PC-3 (cell line): ENCODE results near the gene NTHL1. TPM values are rescaled to one million over a fixed set of nuclear protein-coding genes. Genes with fewer than 3 reads are reported as not detected.

Source experiments
- ATAC-seq: fragments of 200-7000 bp; cut with Tn5 transposase; 2 replicates; pipeline ENCODE4 v1.9.1; 2020; ENCODE audit warnings: mild to moderate bottlenecking, moderate library complexity
- BruUV-seq: library from RNA; stranded (reverse); fragments of 400-500 nt; replicated peaks from 2 replicates; lab custom pipeline; 2021; lab: Mats Ljungman, UMichigan
- CTCF ChIA-PET: fragments of 300-600 bp; sonication (Branson Sonifier 250); formaldehyde crosslinking; loops from one replicate; lab custom pipeline; 2022; ENCODE audit warnings: antibody characterized with exemption; lab: Charles Lee
- POLR2A ChIA-PET: fragments of 300-600 bp; sonication (Branson Sonifier 250); formaldehyde crosslinking; loops from one replicate; lab custom pipeline; 2022; ENCODE audit warnings: antibody characterized with exemption; ENCODE audit not compliant: unreplicated experiment; lab: Charles Lee
- DNase-seq: peaks from one replicate; pipeline ENCODE4 v3.0.0-alpha.2; 2015
- H2AFZ ChIP-seq: fragments of 300-600 bp; sonication (generic); 2 replicates; pipeline ENCODE4 v1.6.0; 2016; ENCODE audit warnings: antibody characterized with exemption, low read length
- H3F3A ChIP-seq: fragments of 300-600 bp; sonication (generic); one replicate; pipeline ENCODE4 v1.6.0; 2017; ENCODE audit warnings: antibody characterized with exemption, low read length, control low read depth, mild to moderate bottlenecking; ENCODE audit not compliant: unreplicated experiment
- H3K27ac ChIP-seq: fragments of 300-600 bp; sonication (generic); 2 replicates; pipeline ENCODE4 v1.5.1; 2016; ENCODE audit warnings: mild to moderate bottlenecking, low read length
- H3K27me3 ChIP-seq: fragments of 300-600 bp; sonication (generic); 2 replicates; pipeline ENCODE4 v1.6.1; 2016; ENCODE audit warnings: low read length, mixed read lengths
- H3K36me3 ChIP-seq: fragments of 300-600 bp; sonication (generic); 2 replicates; pipeline ENCODE4 v1.6.1; 2016; ENCODE audit warnings: low read depth, mixed run types, low read length, mixed read lengths
- H3K4me1 ChIP-seq: fragments of 300-600 bp; sonication (generic); 2 replicates; pipeline ENCODE4 v1.5.1; 2016; ENCODE audit warnings: low read length; ENCODE audit not compliant: insufficient read depth
- H3K4me2 ChIP-seq: fragments of 300-600 bp; sonication (generic); 2 replicates; pipeline ENCODE4 v1.6.0; 2016; ENCODE audit warnings: low read length
- H3K4me3 ChIP-seq: fragments of 300-600 bp; sonication (generic); 2 replicates; pipeline ENCODE4 v1.5.1; 2016; ENCODE audit warnings: mild to moderate bottlenecking, low read length, mixed read lengths
- H3K79me2 ChIP-seq: fragments of 300-600 bp; sonication (generic); 2 replicates; pipeline ENCODE4 v1.6.1; 2017; ENCODE audit warnings: low read length, mixed read lengths
- H3K9ac ChIP-seq: fragments of 300-600 bp; sonication (generic); 2 replicates; pipeline ENCODE4 v1.6.0; 2016; ENCODE audit warnings: mild to moderate bottlenecking, low read length
- H3K9me2 ChIP-seq: fragments of 300-600 bp; sonication (generic); replicated peaks from 2 replicates; pipeline ENCODE4 v1.6.1; 2016; ENCODE audit warnings: mixed run types, low read length, mixed read lengths
- H3K9me3 ChIP-seq: fragments of 300-600 bp; sonication (generic); 2 replicates; pipeline ENCODE4 v1.6.1; 2016; ENCODE audit warnings: low read length, mixed read lengths
- H4K20me1 ChIP-seq: fragments of 300-600 bp; sonication (generic); 2 replicates; pipeline ENCODE4 v1.6.1; 2016; ENCODE audit warnings: low read length, mixed read lengths
- EZH2 ChIP-seq: fragments of 300-600 bp; sonication (generic); IDR thresholded peaks from one replicate; pipeline ENCODE4 v1.6.1; 2017; ENCODE audit warnings: antibody characterized with exemption, mild to moderate bottlenecking, low read length; ENCODE audit not compliant: unreplicated experiment
- EZH2phosphoT487 ChIP-seq: fragments of 300-600 bp; sonication (generic); IDR thresholded peaks from 2 replicates; pipeline ENCODE4 v1.6.1; 2018; ENCODE audit warnings: mild to moderate bottlenecking, antibody characterized with exemption, low read length, borderline replicate concordance
- intact Hi-C: fragments of 100-400 bp; cut with micrococcal nuclease; formaldehyde crosslinking; loops from 2 replicates; pipeline ENCODE4 v1.9.0; 2023
- total RNA-seq: library from RNA; depleted of rRNA; stranded (reverse); fragments of >200 nt; gene quantifications from 2 replicates; pipeline ENCODE4 v1.2.3, GENCODE V29; 2014
- TF ChIP-seq, protein P1 (sequence below): fragments of 300-600 bp; sonication (generic); conservative IDR thresholded peaks from 2 replicates; pipeline ENCODE4 v1.5.1; 2017; ENCODE audit warnings: antibody characterized with exemption, low read depth, mild to moderate bottlenecking, low read length

The NTHL1 gene
- total RNA-seq, 1 experiment from 2014 or later: 90.1 TPM

DNA sequence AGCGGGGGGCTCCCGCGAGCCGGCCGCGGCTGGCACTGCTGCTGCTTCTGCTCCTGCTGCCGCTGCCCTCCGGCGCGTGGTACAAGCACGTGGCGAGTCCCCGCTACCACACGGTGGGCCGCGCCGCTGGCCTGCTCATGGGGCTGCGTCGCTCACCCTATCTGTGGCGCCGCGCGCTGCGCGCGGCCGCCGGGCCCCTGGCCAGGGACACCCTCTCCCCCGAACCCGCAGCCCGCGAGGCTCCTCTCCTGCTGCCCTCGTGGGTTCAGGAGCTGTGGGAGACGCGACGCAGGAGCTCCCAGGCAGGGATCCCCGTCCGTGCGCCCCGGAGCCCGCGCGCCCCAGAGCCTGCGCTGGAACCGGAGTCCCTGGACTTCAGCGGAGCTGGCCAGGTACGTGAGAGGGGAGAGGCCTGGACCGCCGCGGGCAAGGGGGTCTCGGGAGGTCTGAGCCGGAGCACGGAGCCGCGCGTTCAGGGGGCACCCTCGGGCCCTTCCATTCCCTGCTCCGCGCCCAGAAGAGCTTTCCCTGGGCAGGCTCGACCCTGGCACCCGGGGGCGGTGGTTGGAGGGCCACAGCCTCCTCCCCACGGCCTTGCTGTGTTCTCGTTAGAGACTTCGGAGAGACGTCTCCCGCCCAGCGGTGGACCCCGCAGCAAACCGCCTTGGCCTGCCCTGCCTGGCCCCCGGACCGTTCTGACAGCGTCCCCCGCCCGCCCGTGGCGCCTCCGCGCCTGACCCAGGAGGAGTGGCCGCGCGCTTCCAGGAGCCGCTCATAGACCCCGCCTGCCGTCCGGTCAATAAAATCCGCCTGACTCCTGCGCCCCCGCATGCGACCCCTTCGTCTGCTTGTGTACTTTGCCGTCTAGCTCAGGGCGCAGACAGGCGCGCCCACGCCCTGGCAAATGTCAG is 27.5 kb downstream of the NTHL1 start:
- Histone ChIP-seq H3K4me1 (peaks cover 19% of the 10 kb centered on the region), H3K27ac (no peak overlapping the region), H3K4me3 (peak overlapping the region; percentile 49), H3K36me3 (no peaks in the 10 kb centered on the region), H3K79me2 (no peaks in the 10 kb centered on the region), H4K20me1 (no peaks in the 10 kb centered on the region), H3K9me2 (no peaks in the 10 kb centered on the region), H3K27me3 (no peaks in the 10 kb centered on the region; the same call in 1 of the 2 replicates), H3K9ac (no peak overlapping the region), H3K9me3 (no peaks in the 10 kb centered on the region), H3F3A (no peaks in the 10 kb centered on the region), H2AFZ (peak overlapping the region; percentile 26; the same call in 1 of the 2 replicates), H3K4me2 (peak overlapping the region; percentile 64)
- TF ChIP-seq EZH2: no peak
- no peak for TF ChIP-seq EZH2phosphoT487
- TF ChIP-seq, protein P1, sequence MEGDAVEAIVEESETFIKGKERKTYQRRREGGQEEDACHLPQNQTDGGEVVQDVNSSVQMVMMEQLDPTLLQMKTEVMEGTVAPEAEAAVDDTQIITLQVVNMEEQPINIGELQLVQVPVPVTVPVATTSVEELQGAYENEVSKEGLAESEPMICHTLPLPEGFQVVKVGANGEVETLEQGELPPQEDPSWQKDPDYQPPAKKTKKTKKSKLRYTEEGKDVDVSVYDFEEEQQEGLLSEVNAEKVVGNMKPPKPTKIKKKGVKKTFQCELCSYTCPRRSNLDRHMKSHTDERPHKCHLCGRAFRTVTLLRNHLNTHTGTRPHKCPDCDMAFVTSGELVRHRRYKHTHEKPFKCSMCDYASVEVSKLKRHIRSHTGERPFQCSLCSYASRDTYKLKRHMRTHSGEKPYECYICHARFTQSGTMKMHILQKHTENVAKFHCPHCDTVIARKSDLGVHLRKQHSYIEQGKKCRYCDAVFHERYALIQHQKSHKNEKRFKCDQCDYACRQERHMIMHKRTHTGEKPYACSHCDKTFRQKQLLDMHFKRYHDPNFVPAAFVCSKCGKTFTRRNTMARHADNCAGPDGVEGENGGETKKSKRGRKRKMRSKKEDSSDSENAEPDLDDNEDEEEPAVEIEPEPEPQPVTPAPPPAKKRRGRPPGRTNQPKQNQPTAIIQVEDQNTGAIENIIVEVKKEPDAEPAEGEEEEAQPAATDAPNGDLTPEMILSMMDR: no peak
- no peak for DNase-seq
- POLR2A ChIA-PET: no interaction called here
- intact Hi-C loops: no loop called here
- no peak for ATAC-seq
- no TSS peak for BruUV-seq
- CTCF ChIA-PET: no interaction called here

DNA sequence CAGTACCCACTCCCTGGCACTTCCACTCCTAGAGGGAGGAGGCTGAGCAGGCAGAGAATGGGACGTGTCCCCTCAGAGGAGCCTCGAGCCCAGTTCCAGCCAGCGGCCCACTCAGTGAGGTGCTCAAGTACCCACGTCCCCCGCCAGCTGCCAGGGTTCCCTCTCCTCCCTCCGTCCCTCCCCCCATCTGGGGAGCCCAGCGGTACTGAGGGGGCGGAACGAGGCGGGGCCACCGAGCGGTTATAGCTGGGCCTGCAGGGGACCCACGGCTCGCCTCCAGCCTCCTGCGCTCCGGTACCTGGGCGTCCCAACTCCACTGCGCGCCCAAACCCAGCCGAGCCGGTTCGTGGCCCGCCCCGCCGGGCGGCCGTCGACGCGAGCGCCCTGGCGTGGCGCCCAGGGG is 28.1 kb downstream of the NTHL1 start, which contains the start of gene NPW:
TSS of gene NPW (plus strand) at position 268 of the 403 bp plus-strand sequence.
- Histone ChIP-seq H3K4me1 (peaks cover 24% of the 10 kb centered on the region), H3K9me3 (no peaks in the 10 kb centered on the region), H2AFZ (peak within 1 kb of the TSS; percentile 26; the same call in 1 of the 2 replicates), H3K9ac (no peak within 1 kb of the TSS), H3K27ac (no peak within 1 kb of the TSS), H3K4me2 (peak within 1 kb of the TSS; percentile 64), H3K9me2 (no peaks in the 10 kb centered on the region), H3F3A (no peaks in the 10 kb centered on the region), H3K79me2 (no peaks in the 10 kb centered on the region), H3K36me3 (no peaks in the 10 kb centered on the region), H3K27me3 (no peaks in the 10 kb centered on the region; the same call in 1 of the 2 replicates), H4K20me1 (no peaks in the 10 kb centered on the region), H3K4me3 (peak within 1 kb of the TSS; percentile 49)
- ChIA-PET CTCF (no interaction called here), POLR2A (no interaction called here)
- intact Hi-C loops: no loop called here
- DNase-seq: no peak
- no TSS peak for BruUV-seq
- TF ChIP-seq EZH2phosphoT487 (no peak), EZH2 (no peak)
- ATAC-seq: no peak

DNA sequence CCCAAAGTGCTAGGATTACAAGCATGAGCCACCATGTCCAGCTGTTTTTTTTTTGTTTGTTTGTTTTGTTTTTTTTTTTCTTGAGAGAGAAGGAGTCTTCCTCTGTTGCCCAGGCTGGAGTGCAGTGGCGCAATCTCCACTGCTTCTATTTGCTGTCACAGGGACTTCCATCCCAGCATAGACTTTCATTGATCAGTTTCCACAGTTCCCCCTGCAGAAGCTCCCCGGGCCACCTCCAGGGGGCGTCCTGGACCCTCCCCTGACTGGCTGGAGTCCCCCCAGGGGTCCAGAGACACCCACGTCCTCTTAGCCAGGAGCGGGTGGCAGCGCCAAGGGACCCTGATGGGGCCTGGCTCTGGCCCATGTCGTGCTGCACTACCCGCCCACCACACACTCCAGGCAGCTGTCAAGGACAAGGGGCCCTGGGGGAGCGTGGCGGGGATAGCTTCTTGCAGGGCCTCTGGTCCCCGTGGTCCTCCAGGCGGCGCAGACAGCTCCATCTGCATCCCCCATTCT is 31.2 kb downstream of the NTHL1 start:
- DNase-seq: no peak
- H3K4me2 ChIP-seq: no peak overlapping the region
- CTCF ChIA-PET: interaction anchor here (0.5 to 1.1 kb wide), 2 partner anchors 25 to 56 kb away, joined by 3 to 6 read pairs; no protein-coding TSS in a partner anchor

More for the DNA sequence above, 31.2 kb downstream of the NTHL1 start:
- Histone ChIP-seq H3K9me3 (no peaks in the 10 kb centered on the region), H2AFZ (no peak overlapping the region), H3K4me3 (no peak overlapping the region), H3K79me2 (no peaks in the 10 kb centered on the region), H3K9me2 (no peaks in the 10 kb centered on the region), H4K20me1 (no peaks in the 10 kb centered on the region), H3K9ac (no peak overlapping the region), H3F3A (no peaks in the 10 kb centered on the region), H3K4me1 (peaks cover 13% of the 10 kb centered on the region), H3K27me3 (no peaks in the 10 kb centered on the region; the same call in 1 of the 2 replicates), H3K27ac (no peak overlapping the region), H3K36me3 (no peaks in the 10 kb centered on the region)
- POLR2A ChIA-PET: no interaction called here
- no TSS peak for BruUV-seq
- intact Hi-C loops: no loop called here
- TF ChIP-seq EZH2: no peak
- TF ChIP-seq, protein P1: peak; percentile 51
- no peak for ATAC-seq
